Measurements from ENCODE around the gene BPIFA3. TPM values are rescaled to one million over a fixed set of nuclear protein-coding genes. Genes with fewer than 3 reads are reported as not detected.

BPIFA3 gene
- total RNA-seq, 2 experiments from 2014 or later = not detected

DNA sequence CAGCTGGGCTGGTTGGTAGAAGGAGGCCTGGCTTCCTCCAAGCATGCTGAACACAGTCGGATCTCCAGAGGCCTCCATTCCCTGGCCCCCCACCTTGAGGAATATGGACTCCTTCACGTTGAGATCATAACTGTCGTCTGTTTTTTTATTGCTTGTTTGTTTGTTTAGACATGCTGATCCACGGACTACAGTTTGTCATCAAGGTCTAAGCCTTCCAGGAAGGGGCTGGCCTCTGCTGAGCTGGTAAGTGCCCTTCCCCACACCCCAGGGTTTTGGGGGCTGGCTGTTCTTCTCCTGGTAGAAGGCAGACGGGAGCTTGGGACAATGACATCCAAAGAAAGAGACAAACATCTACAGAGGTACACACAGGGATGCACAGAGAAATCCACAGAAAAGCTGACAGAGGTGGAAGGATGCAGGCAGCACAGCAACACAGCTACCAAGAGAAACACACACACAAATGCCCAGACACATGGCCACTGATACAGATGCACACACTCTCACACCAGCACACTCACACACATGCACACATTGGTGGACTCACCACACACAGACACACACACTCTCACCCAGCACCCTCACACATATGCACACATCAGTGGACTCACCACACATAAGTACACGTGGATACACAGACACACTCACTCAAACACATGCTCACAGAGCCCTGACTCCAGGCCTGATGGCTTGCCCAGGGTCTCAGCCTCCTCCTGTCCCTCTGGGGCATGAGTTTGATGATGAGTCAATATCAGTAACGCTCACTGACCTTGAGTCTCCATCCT lies 25.4 kb downstream of the BPIFA3 start:
- H3K4me1 Mint-ChIP-seq = no peaks in the 10 kb centered on the region
- H3K9me3 Mint-ChIP-seq (ENCODE audit: low read depth) = no peaks in the 10 kb centered on the region
- CTCF ChIA-PET = no interaction called here
- no peak for DNase-seq
- H3K4me3 Mint-ChIP-seq = no peak overlapping the region
- ATAC-seq = no peak
- no peaks in the 10 kb centered on the region for H3K36me3 Mint-ChIP-seq (ENCODE audit: low read depth)
- POLR2A ChIA-PET = no interaction called here
- peaks cover 3% of the 10 kb centered on the region for H3K27me3 Mint-ChIP-seq
- intact Hi-C loops (cut with DNase I, micrococcal nuclease) = no loop called here
- H3K27ac Mint-ChIP-seq = no peak overlapping the region

DNA sequence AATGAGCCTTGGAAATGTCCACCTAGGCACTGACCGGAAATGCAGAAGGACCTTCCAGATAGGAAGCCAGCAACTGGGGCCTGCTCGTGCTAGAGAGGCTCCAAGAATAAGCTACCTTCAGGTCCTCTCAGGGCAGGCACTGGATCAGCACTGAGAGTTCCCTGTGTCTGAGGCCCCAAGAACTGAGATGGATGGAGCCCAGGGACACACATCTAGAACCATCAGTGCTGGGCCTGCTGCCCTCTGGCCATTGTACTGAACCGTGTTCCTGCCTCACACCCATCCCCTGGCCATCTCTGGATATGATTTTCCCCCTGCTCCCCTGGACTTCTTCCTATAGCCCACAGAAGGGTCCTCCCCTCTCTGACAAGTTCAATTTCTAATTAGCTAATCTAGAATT lies 28.9 kb downstream of the BPIFA3 start:
- H3K27ac Mint-ChIP-seq = no peak overlapping the region
- no peaks in the 10 kb centered on the region for H3K9me3 Mint-ChIP-seq (ENCODE audit: low read depth)
- CTCF ChIA-PET = interaction anchor here (0.6 to 1.6 kb wide), 4 partner anchors 13 to 794 kb away, joined by 3 to 4 read pairs (median 3); no protein-coding TSS in a partner anchor
- no peak overlapping the region for H3K4me3 Mint-ChIP-seq
- intact Hi-C loops (cut with DNase I, micrococcal nuclease) = no loop called here
- no peaks in the 10 kb centered on the region for H3K36me3 Mint-ChIP-seq (ENCODE audit: low read depth)
- no peak for ATAC-seq
- H3K4me1 Mint-ChIP-seq = no peaks in the 10 kb centered on the region
- POLR2A ChIA-PET = no interaction called here
- no peaks in the 10 kb centered on the region for H3K27me3 Mint-ChIP-seq
- DNase-seq = no peak

DNA sequence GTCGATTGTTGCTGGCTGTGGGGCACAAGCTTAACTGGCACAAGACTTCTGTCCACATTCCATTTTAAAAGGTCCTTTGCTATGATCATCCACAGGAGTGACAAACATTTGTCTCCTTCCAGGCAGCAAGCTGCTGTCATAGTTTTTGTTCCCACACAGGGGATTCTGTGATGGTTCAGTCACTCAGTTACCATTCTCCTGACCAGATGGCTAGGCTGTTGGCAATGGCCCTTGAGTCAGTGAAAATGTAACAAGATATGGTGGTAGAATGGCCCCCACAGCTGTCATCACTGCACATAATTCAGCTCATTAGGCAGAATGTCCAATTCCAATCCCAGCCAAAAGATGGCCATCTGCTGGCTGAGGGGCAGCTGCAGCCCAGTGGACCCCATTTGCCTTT lies 32.3 kb downstream of the BPIFA3 start:
- no peaks in the 10 kb centered on the region for H3K4me1 Mint-ChIP-seq
- H3K4me3 Mint-ChIP-seq = no peak overlapping the region
- ATAC-seq (no peak), DNase-seq (no peak)
- H3K27ac Mint-ChIP-seq = no peak overlapping the region
- POLR2A ChIA-PET = no interaction called here
- intact Hi-C loops (cut with DNase I, micrococcal nuclease) = no loop called here
- H3K36me3 Mint-ChIP-seq (ENCODE audit: low read depth) = no peaks in the 10 kb centered on the region
- CTCF ChIA-PET = no interaction called here
- H3K9me3 Mint-ChIP-seq (ENCODE audit: low read depth) = no peaks in the 10 kb centered on the region
- no peaks in the 10 kb centered on the region for H3K27me3 Mint-ChIP-seq

DNA sequence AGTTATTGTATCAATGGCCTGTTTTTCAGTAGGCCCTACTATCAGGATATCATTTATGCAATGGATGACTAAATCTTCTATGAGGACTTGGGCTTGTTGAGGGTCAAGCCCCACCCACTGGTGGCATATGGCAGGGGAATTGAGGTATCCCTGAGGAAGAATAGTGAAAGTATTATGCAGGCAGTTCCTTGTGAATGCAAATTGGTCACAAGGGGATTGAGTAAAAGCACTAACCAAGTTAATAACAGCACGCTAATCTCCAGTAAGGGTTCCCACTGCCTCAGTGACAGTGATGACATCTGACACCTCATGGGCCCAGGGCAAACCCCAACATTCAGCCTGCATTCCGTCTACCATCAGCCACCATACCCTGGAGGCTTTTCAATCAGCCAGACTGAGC lies 33.5 kb downstream of the BPIFA3 start:
- DNase-seq = no peak
- no peaks in the 10 kb centered on the region for H3K27me3 Mint-ChIP-seq
- H3K4me1 Mint-ChIP-seq = no peaks in the 10 kb centered on the region
- ATAC-seq = no peak
- no peaks in the 10 kb centered on the region for H3K9me3 Mint-ChIP-seq (ENCODE audit: low read depth)
- CTCF ChIA-PET = no interaction called here
- intact Hi-C loops (cut with DNase I, micrococcal nuclease) = no loop called here
- POLR2A ChIA-PET = no interaction called here
- no peak overlapping the region for H3K27ac Mint-ChIP-seq
- H3K4me3 Mint-ChIP-seq = no peak overlapping the region
- H3K36me3 Mint-ChIP-seq (ENCODE audit: low read depth) = no peaks in the 10 kb centered on the region

DNA sequence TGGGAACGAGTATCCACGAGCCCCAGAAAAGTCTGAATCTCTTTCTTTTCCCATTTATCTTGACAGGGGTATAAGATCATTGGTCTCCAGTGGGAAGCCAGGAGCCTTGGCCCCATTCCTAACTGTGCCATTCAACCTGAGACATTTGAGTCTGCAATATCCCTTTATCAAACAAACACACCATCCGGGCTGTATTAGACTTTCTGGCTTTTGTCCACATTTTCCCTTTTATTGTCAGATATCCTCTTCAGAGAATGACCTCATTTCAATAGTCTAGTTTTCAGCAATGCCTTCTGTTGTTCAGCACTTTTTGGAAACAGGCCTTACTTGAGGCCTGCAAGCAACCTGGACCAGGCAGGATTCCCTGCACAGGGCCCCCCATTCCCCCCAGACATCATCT lies 34.3 kb downstream of the BPIFA3 start:
- Mint-ChIP-seq H3K9me3 (ENCODE audit: low read depth) (no peaks in the 10 kb centered on the region), H3K4me1 (no peaks in the 10 kb centered on the region), H3K36me3 (ENCODE audit: low read depth) (no peaks in the 10 kb centered on the region), H3K27ac (no peak overlapping the region), H3K27me3 (no peaks in the 10 kb centered on the region), H3K4me3 (no peak overlapping the region)
- no peak for DNase-seq
- intact Hi-C loops (cut with DNase I, micrococcal nuclease) = no loop called here
- no peak for ATAC-seq
- POLR2A ChIA-PET = no interaction called here
- CTCF ChIA-PET = no interaction called here

DNA sequence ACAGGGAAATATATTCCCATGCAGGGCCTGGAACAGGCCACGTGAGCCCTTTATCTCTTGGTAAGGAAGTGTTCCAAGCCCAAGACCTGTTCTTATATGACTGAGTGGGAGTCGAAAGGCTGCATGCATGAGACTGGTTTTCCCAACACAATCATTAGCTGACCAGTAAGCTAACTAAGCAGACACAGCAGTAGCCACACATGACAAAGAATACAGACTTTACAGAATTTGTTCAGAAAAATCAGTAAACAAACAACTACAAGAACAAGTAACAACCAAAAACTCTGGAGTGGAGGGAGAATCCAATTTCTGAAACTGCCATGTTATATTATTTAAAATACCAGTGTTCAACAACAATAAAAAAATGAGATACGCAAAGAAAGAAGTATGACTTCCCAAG lies 35.3 kb downstream of the BPIFA3 start:
- intact Hi-C loops (cut with DNase I, micrococcal nuclease) = no loop called here
- POLR2A ChIA-PET = no interaction called here
- no peak overlapping the region for H3K4me3 Mint-ChIP-seq
- H3K4me1 Mint-ChIP-seq = no peaks in the 10 kb centered on the region
- H3K9me3 Mint-ChIP-seq (ENCODE audit: low read depth) = no peaks in the 10 kb centered on the region
- ATAC-seq (no peak), DNase-seq (no peak)
- CTCF ChIA-PET = interaction anchor here (1.3 kb wide), 1 partner anchor 11 kb away, joined by 3 read pairs; no protein-coding TSS in a partner anchor
- no peaks in the 10 kb centered on the region for H3K36me3 Mint-ChIP-seq (ENCODE audit: low read depth)
- no peak overlapping the region for H3K27ac Mint-ChIP-seq
- no peaks in the 10 kb centered on the region for H3K27me3 Mint-ChIP-seq

DNA sequence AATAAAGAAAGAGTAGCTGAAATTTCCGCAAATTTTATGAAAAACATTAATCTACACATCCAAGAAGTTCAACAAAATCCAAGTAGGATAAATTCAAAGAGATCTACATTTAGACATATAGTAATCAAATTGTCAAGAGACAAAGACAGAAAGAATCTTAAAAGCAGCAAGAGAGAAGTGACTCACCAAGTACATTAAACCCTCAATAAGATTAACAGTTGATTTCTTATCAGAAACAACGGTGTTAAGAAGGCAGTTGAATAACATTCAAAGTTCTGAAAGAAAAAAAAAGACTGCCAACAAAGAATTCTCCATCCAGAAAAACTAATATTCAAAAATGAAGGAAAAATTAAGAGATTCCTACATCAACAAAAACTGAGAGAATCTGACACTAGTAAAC lies 37.9 kb downstream of the BPIFA3 start:
- no peaks in the 10 kb centered on the region for H3K36me3 Mint-ChIP-seq (ENCODE audit: low read depth)
- ChIA-PET POLR2A (no interaction called here), CTCF (no interaction called here)
- intact Hi-C loops (cut with DNase I, micrococcal nuclease) = no loop called here
- no peaks in the 10 kb centered on the region for H3K27me3 Mint-ChIP-seq
- H3K4me1 Mint-ChIP-seq = no peaks in the 10 kb centered on the region
- no peak for DNase-seq
- H3K4me3 Mint-ChIP-seq = no peak overlapping the region
- no peak overlapping the region for H3K27ac Mint-ChIP-seq
- H3K9me3 Mint-ChIP-seq (ENCODE audit: low read depth) = no peaks in the 10 kb centered on the region
- ATAC-seq = no peak

DNA sequence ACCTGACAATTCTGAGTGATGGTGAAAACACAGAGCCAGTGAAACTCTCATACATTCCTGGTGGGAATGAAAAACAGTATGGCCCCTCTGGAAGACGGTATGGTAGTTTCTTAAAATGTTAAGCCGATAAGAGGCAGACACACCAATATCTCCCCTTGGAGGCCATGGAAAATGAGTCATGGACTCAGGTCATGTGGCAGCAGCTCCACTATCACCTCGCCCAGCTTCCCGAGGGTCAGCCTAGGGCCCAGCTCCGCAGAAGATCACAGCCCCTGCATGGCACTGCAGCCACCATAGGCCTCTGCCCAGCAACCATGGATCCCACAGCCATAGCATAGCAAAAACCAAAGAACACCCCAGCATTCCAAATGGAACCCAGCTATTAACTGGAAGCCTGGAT lies 40.1 kb downstream of the BPIFA3 start:
- no peak for DNase-seq
- Mint-ChIP-seq H3K27me3 (peaks cover 9% of the 10 kb centered on the region), H3K36me3 (ENCODE audit: low read depth) (no peaks in the 10 kb centered on the region), H3K4me3 (no peak overlapping the region), H3K9me3 (ENCODE audit: low read depth) (no peaks in the 10 kb centered on the region), H3K4me1 (no peaks in the 10 kb centered on the region), H3K27ac (no peak overlapping the region)
- ChIA-PET POLR2A (no interaction called here), CTCF (interaction anchor here (0.7 to 0.9 kb wide), 2 partner anchors 24 to 46 kb away, joined by 3 to 5 read pairs; no protein-coding TSS in a partner anchor)
- intact Hi-C loops (cut with DNase I, micrococcal nuclease) = no loop called here
- no peak for ATAC-seq

DNA sequence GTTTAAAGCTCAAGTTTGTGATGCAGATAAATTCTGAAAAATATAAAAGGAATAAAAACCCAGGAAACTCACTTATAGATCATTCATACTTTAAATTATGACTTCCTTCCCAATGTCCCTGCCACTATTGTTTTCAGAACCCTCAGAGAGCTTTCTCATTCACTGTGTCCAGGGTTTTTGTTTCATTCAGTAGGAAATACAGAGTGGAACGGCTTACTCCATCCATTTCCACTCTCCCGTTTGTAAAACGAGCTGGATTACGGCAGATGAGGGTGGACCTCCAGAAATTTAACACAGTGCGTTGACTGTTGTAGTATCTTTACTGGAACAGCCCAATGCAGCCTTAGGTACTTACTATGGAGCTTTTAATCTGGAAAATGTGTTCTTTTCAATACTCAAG lies 42.2 kb downstream of the BPIFA3 start:
- ATAC-seq (no peak), DNase-seq (no peak)
- no peaks in the 10 kb centered on the region for H3K9me3 Mint-ChIP-seq (ENCODE audit: low read depth)
- intact Hi-C loops (cut with DNase I, micrococcal nuclease) = no loop called here
- peaks cover 9% of the 10 kb centered on the region for H3K27me3 Mint-ChIP-seq
- CTCF ChIA-PET = interaction anchor here (0.8 to 1.2 kb wide), 4 partner anchors 13 to 331 kb away, joined by 3 to 4 read pairs (median 4); no protein-coding TSS in a partner anchor
- no peak overlapping the region for H3K27ac Mint-ChIP-seq
- H3K36me3 Mint-ChIP-seq (ENCODE audit: low read depth) = no peaks in the 10 kb centered on the region
- POLR2A ChIA-PET = no interaction called here
- H3K4me1 Mint-ChIP-seq = no peaks in the 10 kb centered on the region
- H3K4me3 Mint-ChIP-seq = no peak overlapping the region

DNA sequence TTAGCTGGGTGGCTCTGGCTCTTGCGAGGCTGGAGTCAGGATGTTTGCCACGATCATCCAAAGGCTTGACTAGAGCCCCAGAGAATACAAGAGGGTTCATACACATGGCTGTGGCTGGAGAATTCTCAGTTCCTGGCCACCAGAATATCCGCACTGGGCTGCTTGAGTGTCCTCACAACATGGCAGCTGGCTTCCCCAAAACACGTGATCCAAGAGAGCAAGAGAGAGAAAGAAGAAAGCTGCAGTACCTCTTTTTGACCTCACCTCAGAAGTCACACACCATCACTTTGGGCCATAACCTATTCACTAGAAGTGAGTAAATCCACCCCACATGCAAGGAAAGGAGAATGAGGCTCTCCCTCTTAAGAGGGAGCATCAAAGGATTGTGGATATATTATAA lies 44.3 kb downstream of the BPIFA3 start:
- intact Hi-C loops (cut with DNase I, micrococcal nuclease) = no loop called here
- no peaks in the 10 kb centered on the region for H3K4me1 Mint-ChIP-seq
- ATAC-seq = no peak
- ChIA-PET CTCF (interaction anchor here (1.1 to 2.3 kb wide), 2 partner anchors 24 to 32 kb away, joined by 3 to 15 read pairs; no protein-coding TSS in a partner anchor), POLR2A (no interaction called here)
- no peak overlapping the region for H3K27ac Mint-ChIP-seq
- H3K27me3 Mint-ChIP-seq = peaks cover 14% of the 10 kb centered on the region
- DNase-seq = no peak
- no peaks in the 10 kb centered on the region for H3K36me3 Mint-ChIP-seq (ENCODE audit: low read depth)
- H3K9me3 Mint-ChIP-seq (ENCODE audit: low read depth) = no peaks in the 10 kb centered on the region
- no peak overlapping the region for H3K4me3 Mint-ChIP-seq

DNA sequence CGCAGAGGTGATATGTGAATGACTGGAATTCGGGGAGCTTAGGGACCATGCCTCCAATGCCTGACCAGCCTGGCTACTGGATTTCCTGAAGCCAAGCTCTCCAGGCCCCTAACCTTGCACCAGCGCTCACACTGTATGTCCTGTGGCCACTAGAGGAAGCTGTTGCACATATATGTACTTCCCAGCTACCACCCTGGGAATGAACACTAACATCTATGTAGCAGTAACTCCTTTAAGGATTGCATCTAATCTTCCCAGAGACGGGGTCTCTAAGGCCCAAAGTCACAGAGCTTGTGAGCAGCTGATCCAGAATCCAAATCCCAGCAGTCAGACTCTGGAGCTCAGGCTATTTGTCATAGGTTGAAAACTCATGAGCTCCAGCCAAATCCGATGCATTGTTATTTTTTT lies 45.5 kb downstream of the BPIFA3 start:
- no peaks in the 10 kb centered on the region for H3K4me1 Mint-ChIP-seq
- peak; percentile 31 for DNase-seq
- intact Hi-C loops (cut with DNase I, micrococcal nuclease) = loop anchor here in 1 of 2 experiments (2.0 kb wide), 1 partner anchor 36 kb away; no protein-coding TSS in a partner anchor
- ChIA-PET CTCF (interaction anchor here (0.5 to 2.3 kb wide), 13 partner anchors 10 to 448 kb away, joined by 3 to 15 read pairs (median 4); no protein-coding TSS in a partner anchor), POLR2A (no interaction called here)
- no peaks in the 10 kb centered on the region for H3K9me3 Mint-ChIP-seq (ENCODE audit: low read depth)
- no peak overlapping the region for H3K27ac Mint-ChIP-seq
- no peaks in the 10 kb centered on the region for H3K36me3 Mint-ChIP-seq (ENCODE audit: low read depth)
- no peak overlapping the region for H3K4me3 Mint-ChIP-seq
- H3K27me3 Mint-ChIP-seq = peaks cover 14% of the 10 kb centered on the region
- peak; percentile 47 for ATAC-seq

DNA sequence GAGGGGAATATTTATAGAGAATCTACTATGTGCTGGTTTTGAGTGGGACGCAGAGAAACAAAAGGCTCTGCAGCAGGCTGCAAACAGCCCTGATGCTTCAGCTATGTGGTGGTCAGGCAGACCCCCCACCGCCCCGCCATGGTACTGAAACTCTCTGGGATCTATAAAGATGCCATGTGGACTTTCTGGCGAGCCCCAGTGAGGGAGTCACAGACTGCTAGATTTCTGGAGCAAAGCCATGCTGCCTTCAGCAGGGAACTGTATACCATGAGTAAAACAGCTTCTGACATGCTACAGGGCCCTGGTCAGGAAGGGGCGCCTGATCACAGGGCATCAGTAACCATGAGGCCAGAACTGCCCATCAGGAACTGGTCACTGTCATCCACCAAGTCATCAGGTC lies 46.6 kb downstream of the BPIFA3 start:
- ChIA-PET POLR2A (no interaction called here), CTCF (interaction anchor here (1.8 to 2.0 kb wide), 2 partner anchors 24 to 34 kb away, joined by 4 to 5 read pairs; no protein-coding TSS in a partner anchor)
- no peak overlapping the region for H3K4me3 Mint-ChIP-seq
- no peak for ATAC-seq
- no peaks in the 10 kb centered on the region for H3K4me1 Mint-ChIP-seq
- DNase-seq = no peak
- no peak overlapping the region for H3K27ac Mint-ChIP-seq
- H3K27me3 Mint-ChIP-seq = peaks cover 18% of the 10 kb centered on the region
- no peaks in the 10 kb centered on the region for H3K9me3 Mint-ChIP-seq (ENCODE audit: low read depth)
- intact Hi-C loops (cut with DNase I, micrococcal nuclease) = loop anchor here in 1 of 2 experiments (2.0 kb wide), 1 partner anchor 35 kb away; no protein-coding TSS in a partner anchor
- no peaks in the 10 kb centered on the region for H3K36me3 Mint-ChIP-seq (ENCODE audit: low read depth)

All from activated CD4-positive, alpha-beta T cell treated with anti-CD3 and anti-CD28 coated beads for 36 hours (primary cell).